ENCODE data around the gene GPA33. TPM values are rescaled to one million over a fixed set of nuclear protein-coding genes. Genes with fewer than 3 reads are reported as not detected.

GPA33 gene
- polyA plus RNA-seq, 1 donor (not counting 4 experiments of a cell fraction or from before 2014, with no cell fraction given), result not detected

DNA sequence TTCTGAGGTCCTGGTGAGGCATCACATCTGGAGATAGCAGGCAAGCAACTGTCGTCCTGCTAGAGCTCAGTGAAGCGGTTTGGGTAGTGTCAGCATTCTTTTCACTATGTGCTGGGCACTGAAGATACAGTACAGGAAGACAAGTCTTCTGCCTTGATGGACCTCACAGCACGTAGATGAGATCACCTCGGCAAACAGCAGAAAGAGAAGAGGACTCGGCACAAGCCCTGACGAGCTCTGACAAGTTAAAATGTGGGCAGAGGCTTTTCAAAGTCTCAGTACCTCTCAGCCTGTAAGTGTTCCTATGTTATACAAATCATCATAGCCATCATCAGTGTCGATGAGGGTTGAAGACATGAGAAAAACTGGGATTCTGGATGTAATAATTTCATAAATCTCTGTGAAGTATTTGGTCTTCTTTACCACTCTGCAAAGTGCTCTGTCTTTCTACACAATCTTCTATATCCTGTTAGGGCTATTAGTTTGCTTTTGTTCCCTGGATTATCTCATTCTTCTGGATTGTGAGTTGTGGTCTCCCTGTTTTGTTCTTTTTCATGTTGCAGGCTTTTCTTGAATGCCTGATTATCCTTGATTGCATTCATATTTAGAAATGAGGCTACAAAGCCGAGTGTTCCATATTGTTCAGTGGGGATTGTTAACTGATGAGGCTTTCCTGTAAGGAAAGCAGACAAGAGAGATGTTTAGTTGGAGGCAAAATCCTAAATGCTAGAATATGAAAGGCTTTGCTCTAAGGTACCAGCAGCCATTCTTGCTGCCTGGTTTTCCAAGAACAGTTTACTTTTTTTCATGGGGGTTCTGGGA is 76.9 kb downstream of the GPA33 start:
- FAIRE-seq, result peak; percentile 60
- Histone ChIP-seq H3K9ac (ENCODE audit: control insufficient read depth, extremely low read depth, insufficient read depth, low read length) (no peak overlapping the region), H3K27ac (ENCODE audit: control insufficient read depth, insufficient read depth, low read length) (no peak overlapping the region), H3K79me2 (ENCODE audit: control insufficient read depth, insufficient read depth, low read length) (no peaks in the 10 kb centered on the region), H3K4me3 (ENCODE audit: control insufficient read depth in 2 of 3, extremely low read depth in 1 of 3, insufficient read depth in 2 of 3, low read depth in 1 of 3, low read length in 3 of 3) (no peak overlapping the region), H2AFZ (ENCODE audit: control insufficient read depth, low read length) (no peak overlapping the region), H3K9me3 (ENCODE audit: control insufficient read depth, low read depth, low read length) (no peaks in the 10 kb centered on the region), H3K36me3 (ENCODE audit: control insufficient read depth in 2 of 2, extremely low read depth in 1 of 2, insufficient read depth in 2 of 2, low read length in 2 of 2) (no peaks in the 10 kb centered on the region), H3K9me1 (ENCODE audit: control insufficient read depth, extremely low read depth, insufficient read depth, low read length) (no peaks in the 10 kb centered on the region), H4K20me1 (ENCODE audit: control insufficient read depth, extremely low read depth, insufficient read depth, low read length) (no peaks in the 10 kb centered on the region), H3K4me1 (ENCODE audit: control insufficient read depth, extremely low read depth, insufficient read depth, low read length) (peaks cover 2% of the 10 kb centered on the region), H3K4me2 (ENCODE audit: control insufficient read depth, extremely low read depth, insufficient read depth, low read depth, low read length) (no peak overlapping the region), H3K27me3 (ENCODE audit: control insufficient read depth, extremely low read depth, insufficient read depth, low read length) (no peaks in the 10 kb centered on the region)
- dilution Hi-C loops (cut with MboI; ENCODE audit: extremely low pct_ligation_motif_present, low sequenced_read_pairs), result no loop called here
- TF ChIP-seq EZH2 (IDR thresholded peaks at IDR 0.05; ENCODE audit: low read length), result no peak
- TF ChIP-seq, protein P1, sequence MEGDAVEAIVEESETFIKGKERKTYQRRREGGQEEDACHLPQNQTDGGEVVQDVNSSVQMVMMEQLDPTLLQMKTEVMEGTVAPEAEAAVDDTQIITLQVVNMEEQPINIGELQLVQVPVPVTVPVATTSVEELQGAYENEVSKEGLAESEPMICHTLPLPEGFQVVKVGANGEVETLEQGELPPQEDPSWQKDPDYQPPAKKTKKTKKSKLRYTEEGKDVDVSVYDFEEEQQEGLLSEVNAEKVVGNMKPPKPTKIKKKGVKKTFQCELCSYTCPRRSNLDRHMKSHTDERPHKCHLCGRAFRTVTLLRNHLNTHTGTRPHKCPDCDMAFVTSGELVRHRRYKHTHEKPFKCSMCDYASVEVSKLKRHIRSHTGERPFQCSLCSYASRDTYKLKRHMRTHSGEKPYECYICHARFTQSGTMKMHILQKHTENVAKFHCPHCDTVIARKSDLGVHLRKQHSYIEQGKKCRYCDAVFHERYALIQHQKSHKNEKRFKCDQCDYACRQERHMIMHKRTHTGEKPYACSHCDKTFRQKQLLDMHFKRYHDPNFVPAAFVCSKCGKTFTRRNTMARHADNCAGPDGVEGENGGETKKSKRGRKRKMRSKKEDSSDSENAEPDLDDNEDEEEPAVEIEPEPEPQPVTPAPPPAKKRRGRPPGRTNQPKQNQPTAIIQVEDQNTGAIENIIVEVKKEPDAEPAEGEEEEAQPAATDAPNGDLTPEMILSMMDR (optimal IDR thresholded peaks at IDR 0.05 in 1 of 3, IDR thresholded peaks at IDR 0.05 in 1 of 3, conservative IDR thresholded peaks at IDR 0.05 in 1 of 3; ENCODE audit: extremely low read depth in 1 of 3, insufficient read depth in 2 of 3, low read length in 3 of 3), result no peak
- DNase-seq (ENCODE audit: low read depth, low spot score), result peak; percentile 1

GRCh38 chr1:167012570-167012969 is 77.6 kb downstream of the GPA33 start:
- dilution Hi-C loops (cut with MboI; ENCODE audit: extremely low pct_ligation_motif_present, low sequenced_read_pairs), result no loop called here
- TF ChIP-seq, protein P1 (optimal IDR thresholded peaks at IDR 0.05 in 1 of 3, IDR thresholded peaks at IDR 0.05 in 1 of 3, conservative IDR thresholded peaks at IDR 0.05 in 1 of 3; ENCODE audit: extremely low read depth in 1 of 3, insufficient read depth in 2 of 3, low read length in 3 of 3), result no peak
- TF ChIP-seq EZH2 (IDR thresholded peaks at IDR 0.05; ENCODE audit: low read length), result no peak
- Histone ChIP-seq H3K27me3 (ENCODE audit: control insufficient read depth, extremely low read depth, insufficient read depth, low read length) (no peaks in the 10 kb centered on the region), H3K27ac (ENCODE audit: control insufficient read depth, insufficient read depth, low read length) (no peak overlapping the region), H3K79me2 (ENCODE audit: control insufficient read depth, insufficient read depth, low read length) (no peaks in the 10 kb centered on the region), H3K4me1 (ENCODE audit: control insufficient read depth, extremely low read depth, insufficient read depth, low read length) (peaks cover 2% of the 10 kb centered on the region), H3K9me1 (ENCODE audit: control insufficient read depth, extremely low read depth, insufficient read depth, low read length) (no peaks in the 10 kb centered on the region), H2AFZ (ENCODE audit: control insufficient read depth, low read length) (no peak overlapping the region), H3K9me3 (ENCODE audit: control insufficient read depth, low read depth, low read length) (no peaks in the 10 kb centered on the region), H3K4me3 (ENCODE audit: control insufficient read depth in 2 of 3, extremely low read depth in 1 of 3, insufficient read depth in 2 of 3, low read depth in 1 of 3, low read length in 3 of 3) (no peak overlapping the region), H3K4me2 (ENCODE audit: control insufficient read depth, extremely low read depth, insufficient read depth, low read depth, low read length) (no peak overlapping the region), H3K36me3 (ENCODE audit: control insufficient read depth in 2 of 2, extremely low read depth in 1 of 2, insufficient read depth in 2 of 2, low read length in 2 of 2) (no peaks in the 10 kb centered on the region), H4K20me1 (ENCODE audit: control insufficient read depth, extremely low read depth, insufficient read depth, low read length) (no peaks in the 10 kb centered on the region), H3K9ac (ENCODE audit: control insufficient read depth, extremely low read depth, insufficient read depth, low read length) (no peak overlapping the region)
- FAIRE-seq, result no peak
- no peak for DNase-seq (ENCODE audit: low read depth, low spot score)

All from keratinocyte (primary cell).